ENCODE data around the gene UTS2B. TPM values are rescaled to one million over a fixed set of nuclear protein-coding genes. Genes with fewer than 3 reads are reported as not detected.

Gene UTS2B
- polyA plus RNA-seq, 1 experiment: 1.2 TPM

GRCh38 chr3:191298846-191299245 lies 31.5 kb downstream of the UTS2B start:
- Histone ChIP-seq H3K27me3 (ENCODE audit: control insufficient read depth, insufficient read depth, low read length) (no peaks in the 10 kb centered on the region), H3K4me3 (ENCODE audit: low read depth, low read length) (no peak overlapping the region), H3K27ac (ENCODE audit: low read depth, low read length) (no peak overlapping the region), H3K9me3 (ENCODE audit: control insufficient read depth, insufficient read depth, low read length) (no peaks in the 10 kb centered on the region)
- no peak for TF ChIP-seq CTCF (IDR thresholded peaks at IDR 0.05; ENCODE audit: low read depth, low read length)
- DNase-seq (ENCODE audit: low read depth, low spot score): no peak
- POLR2A ChIA-PET: no interaction called here
- CTCF ChIA-PET: no interaction called here

GRCh38 chr3:191296041-191296541 lies 34.2 kb downstream of the UTS2B start:
- no peak overlapping the region for H3K27ac ChIP-seq (ENCODE audit: low read depth, low read length)
- TF ChIP-seq CTCF (IDR thresholded peaks at IDR 0.05; ENCODE audit: low read depth, low read length): no peak
- POLR2A ChIA-PET: no interaction called here
- no peaks in the 10 kb centered on the region for H3K27me3 ChIP-seq (ENCODE audit: control insufficient read depth, insufficient read depth, low read length)
- no peak for DNase-seq (ENCODE audit: low read depth, low spot score)
- H3K4me3 ChIP-seq (ENCODE audit: low read depth, low read length): no peak overlapping the region
- CTCF ChIA-PET: no interaction called here
- no peaks in the 10 kb centered on the region for H3K9me3 ChIP-seq (ENCODE audit: control insufficient read depth, insufficient read depth, low read length)

DNA sequence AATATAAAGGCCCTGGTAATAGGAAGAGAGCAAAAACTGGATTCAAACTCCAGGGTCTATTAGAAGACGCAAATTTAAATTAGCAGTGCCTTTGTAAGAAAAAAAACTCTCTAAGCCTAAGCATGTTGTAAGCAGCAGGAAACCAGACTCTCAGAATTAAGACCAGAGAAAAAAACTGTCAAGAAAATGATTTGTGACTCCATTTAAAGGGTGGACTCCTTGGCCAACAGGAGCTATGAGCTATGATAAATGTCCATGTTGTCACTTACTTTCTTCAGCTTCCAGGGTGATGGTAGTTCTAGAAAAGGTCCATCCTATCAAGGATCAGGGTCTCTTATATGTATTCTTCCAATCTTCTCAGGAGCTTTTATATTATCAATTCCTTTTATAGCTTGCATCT lies 36.0 kb downstream of the UTS2B start:
- no peaks in the 10 kb centered on the region for H3K9me3 ChIP-seq (ENCODE audit: control insufficient read depth, insufficient read depth, low read length)
- H3K4me3 ChIP-seq (ENCODE audit: low read depth, low read length): no peak overlapping the region
- POLR2A ChIA-PET: no interaction called here
- no peak overlapping the region for H3K27ac ChIP-seq (ENCODE audit: low read depth, low read length)
- CTCF ChIA-PET: no interaction called here
- H3K27me3 ChIP-seq (ENCODE audit: control insufficient read depth, insufficient read depth, low read length): no peaks in the 10 kb centered on the region
- no peak for DNase-seq (ENCODE audit: low read depth, low spot score)
- TF ChIP-seq CTCF (IDR thresholded peaks at IDR 0.05; ENCODE audit: low read depth, low read length): no peak

- CTCF ChIA-PET: interaction anchor here (0.7 to 0.9 kb wide), 2 partner anchors 408 to 562 kb away, joined by 3 read pairs; no protein-coding TSS in a partner anchor
- no peak overlapping the region for H3K27ac ChIP-seq (ENCODE audit: low read depth, low read length)
- no peak for DNase-seq (ENCODE audit: low read depth, low spot score)
- TF ChIP-seq CTCF (IDR thresholded peaks at IDR 0.05; ENCODE audit: low read depth, low read length): no peak
- no peaks in the 10 kb centered on the region for H3K27me3 ChIP-seq (ENCODE audit: control insufficient read depth, insufficient read depth, low read length)
- POLR2A ChIA-PET: no interaction called here
- no peak overlapping the region for H3K4me3 ChIP-seq (ENCODE audit: low read depth, low read length)
- H3K9me3 ChIP-seq (ENCODE audit: control insufficient read depth, insufficient read depth, low read length): no peaks in the 10 kb centered on the region
These were observed 37.9 kb downstream of the UTS2B start for GRCh38 chr3:191292243-191293015.

GRCh38 chr3:191290311-191291025 lies 39.9 kb downstream of the UTS2B start:
- no peaks in the 10 kb centered on the region for H3K9me3 ChIP-seq (ENCODE audit: control insufficient read depth, insufficient read depth, low read length)
- no peaks in the 10 kb centered on the region for H3K27me3 ChIP-seq (ENCODE audit: control insufficient read depth, insufficient read depth, low read length)
- TF ChIP-seq CTCF (IDR thresholded peaks at IDR 0.05; ENCODE audit: low read depth, low read length): no peak
- H3K4me3 ChIP-seq (ENCODE audit: low read depth, low read length): no peak overlapping the region
- POLR2A ChIA-PET: no interaction called here
- CTCF ChIA-PET: no interaction called here
- no peak for DNase-seq (ENCODE audit: low read depth, low spot score)
- H3K27ac ChIP-seq (ENCODE audit: low read depth, low read length): no peak overlapping the region
